Activated CD4-positive, alpha-beta T cell treated with anti-CD3 and anti-CD28 coated beads, Interleukin-2, amount 50 U/mL, for 1 hour (primary cell): ENCODE measurements around the gene KLRB1.
"Not testable (repeated sequence)": the region's sequence is repeated elsewhere in the genome, so short reads cannot be mapped to it uniquely, and the experiment has no call there.

Experiments
- DNase-seq: peaks from one replicate; pipeline ENCODE4 v3.0.0-alpha.2; 2020

The KLRB1 gene

GRCh38 chr12:9619411-9620179, 11.9 kb upstream of the KLRB1 start:
- no peak for DNase-seq

GRCh38 chr12:9618906-9619305, 11.2 kb upstream of the KLRB1 start:
- DNase-seq: not testable (repeated sequence)

GRCh38 chr12:9617124-9617523, 9.4 kb upstream of the KLRB1 start:
- no peak for DNase-seq

GRCh38 chr12:9615420-9616136, 7.9 kb upstream of the KLRB1 start:
- no peak for DNase-seq

- DNase-seq: not testable (repeated sequence)
Measured at GRCh38 chr12:9610606-9611005, 2.9 kb upstream of the KLRB1 start.

- DNase-seq: no peak
Measured at GRCh38 chr12:9606736-9607372, 862 bp downstream of the KLRB1 start.

- no peak for DNase-seq
Measured at GRCh38 chr12:9606247-9606646, 1.5 kb downstream of the KLRB1 start.

GRCh38 chr12:9605483-9605882, 2.2 kb downstream of the KLRB1 start:
- no peak for DNase-seq

GRCh38 chr12:9604287-9604686, 3.4 kb downstream of the KLRB1 start:
- DNase-seq: no peak

GRCh38 chr12:9600426-9600825, 7.3 kb downstream of the KLRB1 start:
- not testable (repeated sequence) for DNase-seq

- DNase-seq: no peak
Measured at GRCh38 chr12:9598363-9598762, 9.4 kb downstream of the KLRB1 start.

- no peak for DNase-seq
Measured at GRCh38 chr12:9597365-9597764, 10.4 kb downstream of the KLRB1 start.

GRCh38 chr12:9590441-9590840, 17.3 kb downstream of the KLRB1 start:
- no peak for DNase-seq

GRCh38 chr12:9588749-9589148, 19.0 kb downstream of the KLRB1 start:
- DNase-seq: no peak

GRCh38 chr12:9587987-9588600, 19.6 kb downstream of the KLRB1 start:
- DNase-seq: no peak

- not testable (repeated sequence) for DNase-seq
Measured at GRCh38 chr12:9577729-9578128, 30.0 kb downstream of the KLRB1 start.

GRCh38 chr12:9567151-9567550, 40.6 kb downstream of the KLRB1 start:
- not testable (repeated sequence) for DNase-seq

- DNase-seq: not testable (repeated sequence)
Measured at GRCh38 chr12:9566113-9566512, 41.6 kb downstream of the KLRB1 start.

GRCh38 chr12:9564418-9564817, 43.3 kb downstream of the KLRB1 start:
- DNase-seq: not testable (repeated sequence)

- DNase-seq: not testable (repeated sequence)
Measured at GRCh38 chr12:9562841-9563453, 44.8 kb downstream of the KLRB1 start.

GRCh38 chr12:9545489-9545888, 62.2 kb downstream of the KLRB1 start:
- not testable (repeated sequence) for DNase-seq
